Measurements from ENCODE around the gene LACC1.
A peak's percentile ranks its signal among the peaks of the same experiment; 100 is the strongest.

Gene LACC1

DNA sequence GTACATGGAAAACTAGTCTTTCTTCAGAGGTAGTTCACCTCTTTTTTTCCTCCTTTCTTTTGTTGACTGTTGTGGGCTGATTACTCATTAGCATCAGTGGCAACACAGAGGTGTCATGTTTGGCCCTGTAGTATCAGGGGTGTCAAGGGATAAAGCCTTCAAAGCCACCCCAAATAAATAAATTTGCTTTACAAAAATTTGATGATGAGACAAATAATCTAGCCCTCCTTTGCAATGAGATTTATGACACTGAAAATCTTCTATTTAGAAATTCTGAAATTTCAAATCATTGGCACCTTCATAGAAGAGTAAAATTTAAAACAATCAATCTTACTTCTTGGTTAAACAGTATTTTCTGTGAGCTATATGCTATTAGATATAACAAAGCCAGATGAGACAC is 1.9 kb downstream of the LACC1 start:
- no peak for DNase-seq
- intact Hi-C loops (cut with DNase I), result no loop called here

DNA sequence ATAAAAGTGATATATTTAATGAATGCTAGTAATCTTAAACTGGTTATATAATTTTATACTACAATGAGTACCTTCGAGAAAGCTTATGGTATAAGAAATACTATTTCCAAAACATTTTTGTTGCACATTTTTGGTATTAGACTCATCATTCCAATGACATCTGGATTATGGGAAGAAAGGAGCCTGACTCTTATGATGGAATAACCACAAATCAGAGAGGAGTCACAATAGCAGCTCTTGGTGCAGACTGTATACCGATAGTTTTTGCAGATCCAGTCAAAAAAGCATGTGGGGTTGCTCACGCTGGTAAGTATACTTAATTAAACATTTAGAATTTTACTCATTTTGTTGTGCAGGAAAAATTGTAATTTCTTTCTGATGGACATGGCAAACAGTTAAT is 3.9 kb downstream of the LACC1 start:
- no peak for DNase-seq
- intact Hi-C loops (cut with DNase I), result no loop called here

DNA sequence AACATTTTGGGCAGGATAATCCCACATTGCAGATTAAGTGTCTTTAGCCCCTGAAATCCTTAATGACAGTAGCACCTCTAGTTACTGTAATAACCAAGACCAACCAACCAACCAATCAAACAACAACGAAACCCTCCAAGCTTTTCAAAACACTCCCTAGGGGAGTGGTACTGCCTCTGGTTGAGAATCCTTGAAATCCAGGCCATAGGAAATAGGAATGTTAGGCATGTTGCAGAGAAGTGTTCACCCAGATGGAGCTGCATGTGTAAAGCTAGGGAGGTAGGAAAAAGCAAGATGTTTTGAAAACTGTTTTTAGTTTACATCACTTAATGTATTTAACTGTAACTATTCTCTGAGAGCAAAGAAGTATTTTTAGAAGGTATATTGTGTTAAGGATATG is 4.5 kb downstream of the LACC1 start:
- intact Hi-C loops (cut with DNase I), result no loop called here
- DNase-seq, result no peak

DNA sequence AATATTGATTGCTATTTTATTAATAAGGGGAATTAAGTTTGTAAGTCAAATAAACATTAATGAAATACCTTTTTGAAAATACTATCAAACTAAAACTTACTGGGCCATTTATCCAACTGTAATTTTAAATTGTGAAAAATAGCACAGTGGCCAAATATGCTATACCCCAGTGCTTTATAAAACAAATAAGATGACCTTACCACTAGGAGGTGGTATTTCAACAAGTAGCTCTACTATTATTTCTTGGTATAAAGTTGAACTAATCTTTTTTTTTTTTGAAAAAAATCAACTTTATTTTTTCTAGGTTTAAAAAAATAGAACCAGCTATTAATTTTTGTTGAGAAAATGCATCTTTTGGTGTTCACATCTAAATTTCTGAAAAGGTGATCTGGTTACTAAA is 14.7 kb downstream of the LACC1 start:
- intact Hi-C loops (cut with DNase I), result no loop called here
- DNase-seq, result no peak

DNA sequence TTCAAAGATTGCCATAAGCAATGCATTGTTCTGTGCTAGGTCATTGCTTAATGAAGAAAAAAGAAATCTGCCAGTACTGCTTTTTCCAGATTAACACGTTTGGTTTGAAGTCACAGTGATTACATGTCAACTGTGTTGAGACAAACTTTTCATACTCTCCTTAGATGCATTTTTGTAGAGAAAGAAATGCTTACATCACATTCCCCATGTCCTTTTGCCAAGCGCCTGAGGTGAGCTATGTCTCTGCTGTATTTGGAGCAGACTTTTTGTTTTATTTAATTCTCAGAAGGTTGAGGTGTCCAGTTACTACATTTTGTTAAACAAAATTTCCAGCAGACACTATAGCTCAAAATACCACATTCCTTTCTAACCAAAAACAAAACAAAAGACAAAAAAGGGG is 16.2 kb downstream of the LACC1 start:
- intact Hi-C loops (cut with DNase I), result no loop called here
- no peak for DNase-seq

DNA sequence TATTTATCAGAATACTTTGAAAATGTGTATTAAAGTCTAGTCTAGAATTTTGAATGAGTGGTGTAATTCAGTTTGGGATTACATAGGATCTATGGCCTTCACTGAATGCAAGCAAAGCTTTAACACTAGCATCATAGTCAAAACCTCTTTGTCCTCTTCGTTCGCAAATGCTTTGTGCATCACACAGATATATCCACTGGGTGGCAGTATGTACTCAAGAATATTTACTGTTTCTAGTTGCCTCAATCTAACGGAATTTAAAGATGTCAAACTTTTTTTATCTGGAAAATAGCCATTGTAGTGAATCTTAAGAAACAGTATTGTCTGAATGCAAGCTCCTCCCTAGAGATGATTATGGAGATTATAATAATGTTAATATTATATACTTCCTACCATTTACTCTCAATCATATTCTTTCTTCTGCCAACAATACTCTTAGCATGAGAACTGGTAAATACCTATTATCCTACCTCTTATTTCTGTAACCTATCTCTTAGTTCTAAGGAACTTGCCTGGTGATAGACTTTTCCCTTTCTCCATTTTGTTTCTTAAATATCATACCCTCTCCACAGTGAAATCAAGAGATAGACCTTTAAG is 25.8 kb downstream of the LACC1 start:
- DNase-seq, result peak in 1 of 10 donors; percentile 22
- intact Hi-C loops (cut with DNase I), result loop anchor here (5.0 to 10.0 kb wide), 4 partner anchors 147 to 1067 kb away; no protein-coding TSS in a partner anchor

DNA sequence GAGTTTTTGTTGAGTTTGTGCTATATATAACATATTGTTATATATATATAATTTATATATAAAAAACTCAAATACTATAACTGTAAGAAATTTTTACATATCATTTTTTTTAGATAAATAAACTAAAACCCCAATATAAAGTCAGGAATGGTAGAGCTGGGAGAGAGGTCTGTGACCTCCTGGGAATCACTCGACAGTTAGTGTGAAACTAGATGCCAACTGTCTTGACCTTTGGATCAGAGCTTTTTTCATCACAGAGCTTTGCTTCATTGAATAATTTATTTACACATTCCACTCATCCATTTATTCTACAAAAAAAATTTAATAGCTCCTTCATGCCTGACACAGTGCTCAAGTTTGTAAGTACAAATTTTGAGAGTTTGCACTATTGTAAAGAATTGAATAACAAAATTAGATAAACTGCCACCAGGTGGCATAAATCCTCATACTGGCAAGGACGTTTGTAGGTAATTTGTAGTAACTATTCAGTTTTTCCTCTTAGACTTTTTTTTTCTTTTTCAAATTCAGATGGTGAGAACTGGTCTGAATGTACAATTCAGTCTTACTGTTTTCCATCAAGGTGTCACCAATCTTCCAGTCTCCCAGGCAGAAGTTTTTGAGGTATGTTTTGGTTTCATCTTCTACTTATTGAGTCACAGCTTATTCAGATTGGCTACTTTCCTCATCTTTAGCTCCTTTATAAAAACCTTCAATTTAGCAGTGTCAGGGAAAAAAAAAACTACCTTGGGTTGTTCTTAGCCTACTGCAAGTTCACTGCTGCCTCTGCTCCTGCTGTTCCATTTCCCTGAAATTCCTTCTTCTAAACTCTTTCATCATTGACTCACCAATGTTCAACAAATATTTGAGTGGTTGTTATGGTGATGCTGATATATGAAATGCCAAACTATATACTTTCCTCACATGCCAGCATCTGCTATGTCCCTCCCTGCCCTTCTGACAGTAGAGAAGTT is 28.7 kb downstream of the LACC1 start:
- DNase-seq, result no peak
- intact Hi-C loops (cut with DNase I), result loop anchor here (2.0 to 10.0 kb wide), 5 partner anchors 144 to 1064 kb away; no protein-coding TSS in a partner anchor

DNA sequence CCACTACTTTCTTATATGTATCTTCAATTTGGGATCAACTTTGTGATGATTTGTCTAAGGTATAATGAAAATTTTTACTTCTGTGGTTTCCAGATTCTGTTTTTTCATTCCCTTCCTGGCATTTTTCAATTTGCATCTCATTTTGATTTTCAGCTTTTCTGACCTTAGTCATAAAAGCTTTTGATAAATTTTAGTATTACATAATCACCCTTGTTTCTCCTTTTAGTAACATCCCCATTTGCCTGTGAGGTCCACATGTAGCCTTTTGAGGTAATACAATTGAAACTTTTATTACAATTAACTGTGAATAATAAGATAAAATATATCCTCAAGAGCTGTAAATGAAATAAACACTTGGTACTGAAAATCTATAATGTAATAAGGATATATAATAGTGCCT is 31.2 kb downstream of the LACC1 start:
- DNase-seq, result no peak
- intact Hi-C loops (cut with DNase I), result no loop called here

DNA sequence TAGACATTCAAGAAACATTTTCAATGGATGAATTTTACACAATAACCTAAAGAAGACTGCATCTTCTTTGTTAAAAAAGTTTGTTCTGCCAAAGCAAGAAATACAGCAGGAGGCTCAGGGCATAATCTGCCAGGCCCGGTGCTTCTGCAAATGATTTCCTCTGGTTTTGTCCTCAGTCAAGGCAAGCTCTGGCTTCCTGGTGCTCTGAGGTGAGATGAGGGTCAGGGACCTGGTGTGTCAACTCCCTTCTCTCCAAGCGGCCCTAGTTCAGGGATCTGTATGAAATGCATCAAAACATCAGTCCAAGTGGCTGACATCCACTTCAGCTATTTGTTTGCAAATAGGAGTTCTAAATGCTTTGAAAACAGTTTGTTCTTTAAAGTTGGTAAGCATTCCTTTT is 31.6 kb downstream of the LACC1 start:
- intact Hi-C loops (cut with DNase I), result no loop called here
- no peak for DNase-seq

DNA sequence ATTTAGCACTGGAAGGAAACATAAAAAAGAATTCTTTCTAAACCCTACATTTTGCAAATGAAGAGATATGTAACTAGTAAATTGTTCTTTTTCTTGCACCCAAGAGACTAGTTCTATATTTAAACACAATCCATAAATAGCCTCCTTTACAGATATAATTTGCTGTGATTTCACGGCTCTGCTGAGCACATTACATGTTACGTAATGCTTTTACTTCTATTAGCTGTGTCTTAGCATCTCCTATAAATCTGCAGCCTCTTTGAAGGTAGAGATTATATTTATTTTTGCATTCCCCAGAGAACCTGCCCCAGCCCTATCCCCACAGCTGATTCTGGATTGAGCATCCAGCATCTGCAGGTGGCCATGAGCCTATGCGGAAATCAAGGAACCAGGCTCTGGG is 32.2 kb downstream of the LACC1 start:
- no peak for DNase-seq
- intact Hi-C loops (cut with DNase I), result no loop called here

DNA sequence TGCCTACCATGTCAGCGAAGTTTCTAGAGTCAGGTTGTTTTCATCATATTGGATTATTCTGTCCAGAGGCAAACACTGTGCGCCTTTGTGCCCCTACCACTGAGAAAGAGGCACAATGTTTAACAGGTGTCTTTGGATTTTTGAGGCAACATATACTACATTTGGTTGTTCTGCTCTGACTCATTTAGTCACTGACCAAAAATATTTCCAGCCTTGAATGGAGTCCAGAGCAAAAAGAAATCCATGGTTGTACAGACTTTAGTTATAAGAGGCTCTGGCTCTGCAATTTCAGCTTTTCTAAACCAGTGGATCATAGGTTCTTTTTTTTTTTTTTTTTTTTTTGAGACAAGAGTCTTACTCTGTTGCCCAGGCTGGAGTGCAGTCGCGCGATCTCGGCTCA is 35.7 kb downstream of the LACC1 start:
- intact Hi-C loops (cut with DNase I), result no loop called here
- no peak for DNase-seq

DNA sequence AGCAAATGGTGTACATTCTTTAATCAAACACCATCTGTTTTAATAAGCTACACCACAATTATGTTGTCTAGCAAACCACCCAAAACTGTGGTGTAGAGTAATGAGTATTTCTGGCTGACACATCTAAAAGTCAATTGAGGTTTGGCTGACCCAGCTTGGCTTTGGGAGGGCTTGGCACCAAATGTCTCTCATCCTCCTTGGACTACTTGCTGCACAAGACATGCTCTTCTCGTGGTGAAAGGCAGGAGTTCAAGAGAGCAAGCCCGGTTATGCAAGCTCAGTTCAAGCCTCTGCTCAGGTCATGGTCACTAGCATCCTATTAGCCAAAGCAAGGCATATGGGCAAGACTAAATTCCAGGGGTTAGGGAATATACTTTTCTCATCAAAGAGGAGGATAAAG is 37.1 kb downstream of the LACC1 start:
- DNase-seq, result no peak
- intact Hi-C loops (cut with DNase I), result no loop called here

DNA sequence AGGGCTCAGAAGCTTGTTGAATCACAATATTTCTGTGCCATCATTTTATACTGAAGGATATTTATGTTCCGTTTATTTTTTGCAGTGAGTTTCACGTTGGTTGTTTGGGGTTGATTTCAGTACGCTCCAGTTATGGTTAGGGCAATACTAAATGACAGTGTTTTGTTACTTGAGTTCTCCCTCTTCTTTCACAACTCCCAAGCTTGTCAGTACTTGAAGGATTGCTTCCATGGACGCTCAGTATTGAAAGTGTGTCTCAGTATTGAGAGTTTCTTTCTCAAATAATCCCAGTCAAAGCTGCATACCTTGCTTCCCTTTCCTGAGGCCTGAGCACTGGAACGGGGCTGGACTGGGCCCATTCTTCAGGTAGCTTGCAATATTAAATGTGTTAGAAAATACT is 38.9 kb downstream of the LACC1 start:
- DNase-seq, result no peak
- intact Hi-C loops (cut with DNase I), result no loop called here

DNA sequence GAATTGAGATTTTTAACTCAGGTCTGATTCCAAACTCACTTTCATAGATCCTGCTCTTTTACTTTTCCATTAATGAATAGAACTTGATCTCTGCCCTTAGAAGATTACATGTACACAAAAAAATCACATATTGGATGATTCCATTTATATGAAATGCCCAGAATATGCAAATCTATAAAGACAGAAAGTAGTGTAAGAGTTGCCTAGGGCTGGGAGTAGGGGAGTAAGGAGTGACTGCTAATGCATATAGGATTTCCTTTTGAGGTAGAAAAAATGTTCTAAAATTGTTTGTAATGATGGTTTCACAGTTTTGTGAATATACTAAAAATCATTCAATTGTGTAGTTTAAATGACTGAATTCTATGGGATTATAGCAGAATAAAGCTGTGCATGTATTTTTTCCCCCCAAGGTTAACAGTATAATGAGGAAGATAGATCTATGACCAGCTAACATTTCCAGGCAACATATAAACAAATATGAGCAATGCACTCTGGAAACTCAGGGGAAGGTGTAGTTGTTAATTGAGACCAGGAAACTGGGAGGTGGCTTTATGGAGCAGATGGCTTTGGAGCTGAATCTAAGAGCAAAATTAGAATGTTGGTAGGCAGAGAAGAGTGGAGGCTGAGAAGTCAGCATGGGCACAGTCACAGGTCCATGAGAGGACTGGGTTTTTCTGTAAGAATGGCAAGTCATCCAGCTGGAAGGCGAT is 41.4 kb downstream of the LACC1 start:
- intact Hi-C loops (cut with DNase I), result no loop called here
- no peak for DNase-seq

DNA sequence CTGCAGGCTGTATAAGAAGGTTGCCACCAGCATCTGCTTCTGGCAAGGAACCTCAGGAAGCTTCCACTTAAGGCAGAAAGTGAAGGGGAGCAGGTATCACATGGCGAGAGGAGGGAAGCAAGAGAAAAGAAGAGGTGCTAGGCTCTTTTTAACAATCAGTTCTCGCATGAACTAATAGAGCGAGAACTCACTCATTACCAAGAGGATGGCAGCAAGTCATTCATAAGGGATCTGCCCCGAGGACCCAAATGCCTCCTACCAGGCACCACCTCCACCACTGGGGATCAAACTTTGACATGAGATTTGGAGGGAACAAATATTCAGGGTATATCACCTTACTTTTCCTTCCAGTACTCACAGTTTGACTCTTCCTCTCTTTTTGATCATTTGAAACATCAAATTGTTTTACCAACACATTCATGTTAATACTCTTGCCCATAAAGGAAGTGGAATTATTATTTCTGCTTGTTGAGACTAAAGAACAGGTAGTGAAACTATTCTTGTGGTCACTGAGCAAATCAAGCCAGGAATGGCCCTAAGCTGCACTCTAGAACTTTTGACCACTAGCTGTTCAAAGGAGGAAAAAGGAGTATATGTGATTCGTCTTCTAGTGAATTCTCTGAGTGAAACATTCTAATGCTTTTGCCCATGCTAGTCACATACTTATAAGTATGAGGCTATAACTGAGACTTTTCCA is 45.0 kb downstream of the LACC1 start:
- intact Hi-C loops (cut with DNase I), result no loop called here

DNA sequence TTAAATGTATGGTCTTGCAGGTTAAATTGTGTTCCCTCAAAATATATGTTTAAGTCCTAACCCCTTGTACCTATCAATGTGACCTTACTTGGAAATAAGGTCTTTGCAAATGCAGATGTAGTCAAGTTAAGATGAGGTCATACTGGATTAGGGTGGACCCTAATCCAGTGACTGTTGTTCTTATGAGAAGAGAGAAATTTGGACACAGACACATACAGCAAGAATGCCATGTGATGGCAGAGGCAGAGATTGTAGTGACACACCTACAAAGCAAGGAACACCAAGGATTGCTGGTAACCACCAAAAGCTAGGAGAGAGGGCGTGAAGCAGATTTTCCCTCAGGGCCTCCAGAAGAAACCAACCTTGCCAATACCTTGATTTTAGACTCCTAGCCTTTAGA is 50.2 kb downstream of the LACC1 start:
- DNase-seq, result no peak
- intact Hi-C loops (cut with DNase I), result no loop called here

More for the DNA sequence above, 45.0 kb downstream of the LACC1 start:
- DNase-seq, result no peak

DNA sequence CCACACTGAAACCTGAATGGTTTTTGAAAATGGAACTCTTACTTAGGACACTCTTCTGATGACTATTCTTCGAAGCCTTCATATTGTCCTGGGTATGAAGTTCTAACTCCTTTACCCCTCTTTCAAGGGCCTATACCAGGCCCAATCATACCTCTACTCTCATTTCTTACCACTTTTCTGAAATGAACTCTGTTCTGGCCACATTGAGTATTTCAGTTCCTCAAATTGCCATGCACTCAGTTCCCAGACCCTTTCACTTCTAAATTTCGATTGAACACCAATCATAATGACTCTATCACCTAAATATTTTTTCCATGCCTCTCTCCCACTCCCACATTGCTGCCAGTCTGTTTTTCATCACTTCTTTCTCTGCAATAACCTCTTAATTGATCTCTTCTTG is 53.7 kb downstream of the LACC1 start:
- intact Hi-C loops (cut with DNase I), result no loop called here
- DNase-seq, result no peak

DNA sequence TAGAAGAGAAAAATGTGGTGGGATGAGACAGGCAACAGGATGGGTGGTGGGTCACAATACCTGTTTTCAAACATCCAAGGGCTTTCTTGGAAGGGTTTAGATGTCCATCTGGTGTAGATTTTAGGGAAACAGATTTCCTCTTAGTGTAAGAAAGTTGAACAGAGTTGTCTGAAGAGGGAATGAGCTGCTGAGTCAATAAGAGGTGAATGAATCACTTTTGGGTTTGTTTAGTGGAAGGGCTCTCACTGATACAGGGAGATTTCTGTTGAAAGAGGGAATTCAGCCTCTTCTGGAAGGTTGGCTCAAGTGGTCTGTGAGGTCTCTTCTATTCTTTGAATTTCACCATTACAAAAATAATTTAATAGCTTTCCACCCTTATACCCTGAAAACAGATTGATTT is 54.6 kb downstream of the LACC1 start:
- no peak for DNase-seq

DNA sequence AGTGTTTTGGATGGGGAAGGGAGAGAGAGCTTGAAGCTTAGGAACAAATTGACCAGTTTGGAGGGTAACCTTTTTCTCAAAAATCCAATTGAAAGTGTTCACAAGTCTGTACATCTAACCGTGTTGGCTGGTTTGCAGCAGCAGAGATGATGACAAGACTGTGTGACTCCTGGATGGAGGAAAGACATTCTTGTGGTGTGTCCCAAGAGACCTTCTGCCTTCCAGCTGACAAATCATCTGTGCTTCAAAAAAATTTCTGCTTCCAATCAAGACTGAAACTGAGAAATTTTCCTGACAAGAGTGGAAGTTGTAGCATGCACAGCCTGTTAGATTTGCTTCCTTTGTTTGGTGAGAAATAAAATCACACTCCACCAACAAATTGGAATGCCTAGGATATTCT is 56.2 kb downstream of the LACC1 start:
- DNase-seq, result no peak

More for the DNA sequence above, 54.6 kb downstream of the LACC1 start:
- intact Hi-C loops (cut with DNase I), result no loop called here

DNA sequence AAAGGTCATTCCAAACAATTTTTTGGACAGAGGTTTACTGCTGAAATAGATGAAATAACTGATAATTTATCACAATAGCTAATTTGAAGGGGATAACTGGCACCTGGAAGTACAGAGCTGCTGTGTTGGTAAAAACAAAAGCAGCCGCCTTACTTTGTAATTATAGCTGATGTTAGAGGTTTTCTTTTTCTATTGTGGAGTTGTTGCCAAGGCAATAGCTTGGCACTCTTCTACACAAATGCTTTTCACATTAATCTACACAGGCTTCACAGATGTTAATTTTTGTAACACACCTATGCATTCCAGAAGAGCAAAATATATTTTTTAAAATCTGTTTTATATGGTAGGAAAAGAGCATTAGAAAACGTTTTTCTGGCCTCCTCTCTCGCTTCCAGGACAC is 56.9 kb downstream of the LACC1 start:
- DNase-seq, result no peak
- intact Hi-C loops (cut with DNase I), result no loop called here

More for the DNA sequence above, 56.2 kb downstream of the LACC1 start:
- intact Hi-C loops (cut with DNase I), result no loop called here

DNA sequence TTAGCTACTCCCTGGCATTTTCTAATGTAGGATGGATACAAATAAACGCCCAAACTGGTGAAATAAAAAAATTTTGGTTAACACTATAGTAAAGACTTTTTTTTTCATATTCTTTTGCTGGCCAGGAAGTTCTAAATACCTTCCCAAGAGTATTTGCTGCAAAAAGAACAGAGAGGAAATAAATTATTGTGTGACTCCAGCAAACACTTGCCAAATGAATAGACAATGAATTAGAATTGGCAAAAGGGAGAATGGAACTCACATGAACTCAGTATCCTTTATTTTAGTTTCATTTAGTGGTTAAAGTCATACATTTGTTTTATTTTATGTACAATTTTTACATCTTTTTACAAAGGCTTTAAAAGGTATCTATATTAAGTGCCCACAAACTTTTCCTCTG is 58.1 kb downstream of the LACC1 start:
- no peak for DNase-seq

More for the DNA sequence above, 58.1 kb downstream of the LACC1 start:
- intact Hi-C loops (cut with DNase I), result no loop called here

Measured in posterior cingulate gyrus (tissue), 11 donors.